HCT116 (cell line): ENCODE results near the gene ELMO2. TPM values are rescaled to one million over a fixed set of nuclear protein-coding genes. Genes with fewer than 3 reads are reported as not detected.
A peak's percentile ranks its signal among the peaks of the same experiment; 100 is the strongest.

Experiments
- ATAC-seq: fragments of 200-7000 bp; cut with Tn5 transposase; 2 replicates; pipeline ENCODE4 v1.9.1; 2020; ENCODE audit warnings: mild to moderate bottlenecking, moderate library complexity
- BruUV-seq: library from RNA; stranded (reverse); fragments of 400-500 nt; replicated peaks from 2 replicates; lab custom pipeline; 2021; lab: Mats Ljungman, UMichigan
- CTCF ChIA-PET: fragments of 300-600 bp; sonication (Branson Sonifier 250); formaldehyde crosslinking; loops from one replicate; lab custom pipeline; 2021; ENCODE audit warnings: antibody characterized with exemption; lab: Charles Lee
- POLR2A ChIA-PET: fragments of 300-600, 350-600 bp; sonication (Branson Sonifier 250); formaldehyde crosslinking; loops from one replicate; lab custom pipeline; 2021; ENCODE audit warnings: antibody characterized with exemption; lab: Charles Lee
- RAD21 ChIA-PET, 2 experiments: fragments of 300-600 bp; sonication (Branson Sonifier 250); formaldehyde crosslinking; loops; one replicate each; lab custom pipeline; 2023; ENCODE audit warnings: low total read pairs in 2 of 2; ENCODE audit not compliant: uncharacterized antibody in 2 of 2, unreplicated experiment in 2 of 2, low non-redundant PET in 1 of 2; lab: Charles Lee
- DNase-seq: peaks from one replicate; pipeline ENCODE4 v3.0.0-alpha.2; 2010; ENCODE audit warnings: low read depth, low spot score
- H2AFZ ChIP-seq: fragments of 200-600 bp; shearing (Covaris generic), sonication (generic); 2 replicates; pipeline ENCODE4 v1.6.1; 2017; ENCODE audit warnings: low read depth, mixed run types, mixed read lengths, antibody characterized with exemption, low read length; ENCODE audit not compliant: poor library complexity, severe bottlenecking
- H3K27ac ChIP-seq: 2 replicates; pipeline ENCODE4 v1.5.1; 2012; ENCODE audit warnings: low read depth, low read length
- H3K27me3 ChIP-seq: fragments of 200-600 bp; sonication (generic); 2 replicates; pipeline ENCODE4 v1.6.1; 2016; ENCODE audit warnings: mixed run types, low read length, mixed read lengths; ENCODE audit not compliant: insufficient read depth
- H3K36me3 ChIP-seq, 2 experiments: fragments of 200-500 bp in 1 of 2; fragments of 200-600 bp in 1 of 2; sonication (Bioruptor generic) in 1 of 2; sonication (generic) in 1 of 2; 2 replicates each; pipeline versions ENCODE4 v1.5.1 to v1.6.1; 2014 to 2016; ENCODE audit warnings: low read length in 2 of 2, inconsistent platforms in 1 of 2, mixed read lengths in 1 of 2, mixed run types in 1 of 2; ENCODE audit not compliant: insufficient read depth in 2 of 2, control insufficient read depth in 1 of 2
- H3K4me1 ChIP-seq, 2 experiments: fragments of 200-600 bp in 1 of 2; sonication (generic) in 1 of 2; 2 replicates each; pipeline versions ENCODE4 v1.5.1 to v1.6.1; 2012 to 2017; ENCODE audit warnings: low read length in 2 of 2, inconsistent platforms in 1 of 2, mild to moderate bottlenecking in 1 of 2, mixed read lengths in 1 of 2, mixed run types in 1 of 2, moderate library complexity in 1 of 2; ENCODE audit not compliant: insufficient read depth in 2 of 2, control insufficient read depth in 1 of 2
- H3K4me2 ChIP-seq: fragments of 200-600 bp; sonication (generic); 2 replicates; pipeline ENCODE4 v1.6.1; 2017; ENCODE audit warnings: mixed run types, low read length, mixed read lengths
- H3K4me3 ChIP-seq, 2 experiments: fragments of 200-600 bp in 1 of 2; sonication (generic) in 1 of 2; replicated peaks in 1 of 2; 2 replicates each; pipeline ENCODE4 v1.5.1; 2011 to 2016; ENCODE audit warnings: low read length in 2 of 2, control low read depth in 1 of 2, low read depth in 1 of 2, mild to moderate bottlenecking in 1 of 2, mixed read lengths in 1 of 2, mixed run types in 1 of 2
- H3K79me2 ChIP-seq: fragments of 200-600 bp; sonication (generic); 2 replicates; pipeline ENCODE4 v1.6.1; 2017; ENCODE audit warnings: mild to moderate bottlenecking, mixed run types, low read length, moderate library complexity, mixed read lengths; ENCODE audit not compliant: insufficient read depth
- H3K9ac ChIP-seq: fragments of 200-600 bp; sonication (generic); 2 replicates; pipeline ENCODE4 v1.6.1; 2016; ENCODE audit warnings: low read length, mixed read lengths
- H3K9me2 ChIP-seq: fragments of 200-600 bp; sonication (generic), shearing (Covaris generic); 2 replicates; pipeline ENCODE4 v1.6.1; 2017; ENCODE audit warnings: mixed run types, mild to moderate bottlenecking, moderate library complexity; ENCODE audit not compliant: insufficient read depth
- H3K9me3 ChIP-seq, 2 experiments: fragments of 200-500 bp in 1 of 2; fragments of 200-600 bp in 1 of 2; sonication (Bioruptor generic) in 1 of 2; sonication (generic) in 1 of 2; 2 replicates each; pipeline ENCODE4 v1.6.1; 2014 to 2017; ENCODE audit warnings: low read length in 2 of 2, mixed read lengths in 2 of 2, inconsistent platforms in 1 of 2, low read depth in 1 of 2, mild to moderate bottlenecking in 1 of 2, mixed run types in 1 of 2, moderate library complexity in 1 of 2; ENCODE audit not compliant: control insufficient read depth in 1 of 2, insufficient read depth in 1 of 2
- H4K20me1 ChIP-seq: fragments of 200-600 bp; sonication (generic), shearing (Covaris generic); 2 replicates; pipeline ENCODE4 v1.6.1; 2017; ENCODE audit warnings: mixed run types, mild to moderate bottlenecking, moderate library complexity; ENCODE audit not compliant: insufficient read depth
- CTCF ChIP-seq, 3 experiments: fragments of 200-600 bp in 1 of 3; sonication (generic) in 1 of 3; IDR thresholded peaks in 2 of 3; conservative IDR thresholded peaks in 1 of 3; 2 replicates each; pipeline ENCODE4 v1.5.1; 2012 to 2017; ENCODE audit warnings: low read depth in 2 of 3, low read length in 2 of 3, antibody characterized with exemption in 1 of 3, borderline replicate concordance in 1 of 3, control low read depth in 1 of 3, mild to moderate bottlenecking in 1 of 3, mixed read lengths in 1 of 3, mixed run types in 1 of 3, moderate library complexity in 1 of 3; ENCODE audit not compliant: insufficient read depth in 1 of 3
- EGR1 ChIP-seq: IDR thresholded peaks from 2 replicates; pipeline ENCODE4 v1.6.1; 2012; ENCODE audit warnings: low read depth
- ELF1 ChIP-seq: IDR thresholded peaks from 2 replicates; pipeline ENCODE4 v1.6.1; 2012; ENCODE audit warnings: low read depth, borderline replicate concordance
- FOSL1 ChIP-seq: IDR thresholded peaks from 2 replicates; pipeline ENCODE4 v1.6.1; 2012; ENCODE audit warnings: low read depth
- POLR2AphosphoS5 ChIP-seq: IDR thresholded peaks from 2 replicates; pipeline ENCODE4 v1.6.1; 2011; ENCODE audit warnings: mild to moderate bottlenecking, low read depth, low read length, moderate library complexity
- REST ChIP-seq: IDR thresholded peaks from 2 replicates; pipeline ENCODE4 v1.6.1; 2012; ENCODE audit warnings: low read depth
- SRF ChIP-seq: IDR thresholded peaks from 2 replicates; pipeline ENCODE4 v1.6.1; 2012; ENCODE audit warnings: low read depth
- YY1 ChIP-seq: IDR thresholded peaks from 2 replicates; pipeline ENCODE4 v1.6.1; 2011; ENCODE audit warnings: low read length, low read depth, moderate library complexity, mild to moderate bottlenecking; ENCODE audit not compliant: insufficient replicate concordance; ENCODE audit errors: extremely low read depth
- intact Hi-C: fragments of 100-400 bp; cut with micrococcal nuclease; formaldehyde crosslinking; loops from 2 replicates; pipeline ENCODE4 v1.10.0; 2022
- total RNA-seq: library from RNA; stranded (reverse); gene quantifications from one replicate; pipeline ENCODE4 v1.2.1, GENCODE V29; 2021; ENCODE audit not compliant: unreplicated experiment

The ELMO2 gene
- total RNA-seq, 1 experiment from 2014 or later: 22.9 TPM

GRCh38 chr20:46332373-46333160 lies 73.8 kb downstream of the ELMO2 start:
- TF ChIP-seq CTCF (IDR thresholded peaks at IDR 0.05 in 2 of 3, conservative IDR thresholded peaks at IDR 0.05 in 1 of 3; ENCODE audit: borderline replicate concordance in 1 of 3, insufficient read depth in 1 of 3, low read depth in 2 of 3, low read length in 2 of 3): no peak
- no peak overlapping the region for H3K4me3 ChIP-seq
- no peak overlapping the region for H3K27ac ChIP-seq
- H3K79me2 ChIP-seq: no peaks in the 10 kb centered on the region
- no peak overlapping the region for H2AFZ ChIP-seq
- no peak overlapping the region for H3K4me2 ChIP-seq
- no peaks in the 10 kb centered on the region for H4K20me1 ChIP-seq
- no peak; the same call in 1 of the 2 replicates for ATAC-seq
- H3K36me3 ChIP-seq: no peaks in the 10 kb centered on the region
- no peaks in the 10 kb centered on the region for H3K27me3 ChIP-seq
- peaks cover 0 to 5% of the 10 kb centered on the region in 2 experiments; a peak in 1 of 4 replicates for H3K4me1 ChIP-seq
- no peak overlapping the region for H3K9ac ChIP-seq
- DNase-seq: no peak
- BruUV-seq: no TSS peak
- H3K9me3 ChIP-seq: no peaks in the 10 kb centered on the region
- intact Hi-C loops: no loop called here
- ChIA-PET POLR2A (interaction anchor here (0.7 kb wide), 1 partner anchor 235 kb away, joined by 4 read pairs; no protein-coding TSS in a partner anchor), CTCF (interaction anchor here (0.6 to 2.0 kb wide), 3 partner anchors 17 to 26 kb away, joined by 3 to 5 read pairs (median 5); no protein-coding TSS in a partner anchor), RAD21 (no interaction called here)
- no peaks in the 10 kb centered on the region for H3K9me2 ChIP-seq

- Histone ChIP-seq H3K27ac (no peak overlapping the region), H3K27me3 (no peaks in the 10 kb centered on the region), H3K4me3 (no peak overlapping the region), H3K4me2 (no peak overlapping the region), H4K20me1 (no peaks in the 10 kb centered on the region), H3K9me3 (no peaks in the 10 kb centered on the region), H3K4me1 (peaks cover 0 to 5% of the 10 kb centered on the region in 2 experiments; a peak in 1 of 4 replicates), H2AFZ (no peak overlapping the region), H3K9ac (no peak overlapping the region), H3K79me2 (no peaks in the 10 kb centered on the region), H3K9me2 (no peaks in the 10 kb centered on the region), H3K36me3 (no peaks in the 10 kb centered on the region)
- ChIA-PET POLR2A (no interaction called here), RAD21 (no interaction called here), CTCF (interaction anchor here (1.7 to 2.0 kb wide), 2 partner anchors 17 to 25 kb away, joined by 5 read pairs; no protein-coding TSS in a partner anchor)
- no TSS peak for BruUV-seq
- DNase-seq (no peak), ATAC-seq (peak; percentile 24; the same call in 1 of the 2 replicates)
- intact Hi-C loops: no loop called here
- TF ChIP-seq EGR1 (no peak), FOSL1 (no peak), REST (no peak), SRF (no peak), ELF1 (no peak), POLR2AphosphoS5 (no peak), YY1 (no peak)
These were observed 74.6 kb downstream of the ELMO2 start for GRCh38 chr20:46331611-46332361.
